GM20431 (cell line): ENCODE data around the gene CD244.

Experiments used
- in situ Hi-C: fragments of 300-500 bp; cut with MseI, MboI; formaldehyde crosslinking; loops from one replicate; pipeline ENCODE4 v1.15.0; 2020; ENCODE audit warnings: low sequenced_read_pairs; ENCODE audit not compliant: unreplicated experiment

CD244 gene

GRCh38 chr1:160821627-160822026 is 41.1 kb downstream of the CD244 start:
- in situ Hi-C loops: no loop called here

- in situ Hi-C loops: no loop called here
Measured at GRCh38 chr1:160819186-160819585, 43.5 kb downstream of the CD244 start.

GRCh38 chr1:160818207-160818937 is 44.3 kb downstream of the CD244 start:
- in situ Hi-C loops: no loop called here

GRCh38 chr1:160814856-160815255 is 47.8 kb downstream of the CD244 start:
- in situ Hi-C loops: no loop called here

- in situ Hi-C loops: no loop called here
Measured at GRCh38 chr1:160814316-160814715, 48.4 kb downstream of the CD244 start.

GRCh38 chr1:160813215-160813614 is 49.5 kb downstream of the CD244 start:
- in situ Hi-C loops: no loop called here

GRCh38 chr1:160811147-160811546 is 51.5 kb downstream of the CD244 start:
- in situ Hi-C loops: no loop called here

GRCh38 chr1:160810486-160810885 is 52.2 kb downstream of the CD244 start:
- in situ Hi-C loops: no loop called here

GRCh38 chr1:160808289-160808688 is 54.4 kb downstream of the CD244 start:
- in situ Hi-C loops: no loop called here

GRCh38 chr1:160807738-160808137 is 54.9 kb downstream of the CD244 start:
- in situ Hi-C loops: no loop called here

- in situ Hi-C loops: no loop called here
Measured at GRCh38 chr1:160807247-160807646, 55.4 kb downstream of the CD244 start.

- in situ Hi-C loops: no loop called here
Measured at GRCh38 chr1:160806784-160807183, 55.9 kb downstream of the CD244 start.

- in situ Hi-C loops: no loop called here
Measured at GRCh38 chr1:160806109-160806665, 56.5 kb downstream of the CD244 start.

- in situ Hi-C loops: no loop called here
Measured at GRCh38 chr1:160801836-160802580, 60.7 kb downstream of the CD244 start.

- in situ Hi-C loops: no loop called here
Measured at GRCh38 chr1:160800645-160801408, 61.9 kb downstream of the CD244 start.

GRCh38 chr1:160800142-160800541 is 62.5 kb downstream of the CD244 start:
- in situ Hi-C loops: no loop called here

GRCh38 chr1:160799641-160800040 is 63.0 kb downstream of the CD244 start:
- in situ Hi-C loops: no loop called here

- in situ Hi-C loops: no loop called here
Measured at GRCh38 chr1:160798439-160798838, 64.2 kb downstream of the CD244 start.

GRCh38 chr1:160797861-160798273 is 64.8 kb downstream of the CD244 start:
- in situ Hi-C loops: no loop called here

- in situ Hi-C loops: no loop called here
Measured at GRCh38 chr1:160797271-160797709, 65.4 kb downstream of the CD244 start.
